ENCODE data around the gene OTUD7B.
"Not testable (repeated sequence)": the region's sequence is repeated elsewhere in the genome, so short reads cannot be mapped to it uniquely, and the experiment has no call there.

OTUD7B gene

GRCh38 chr1:150001415-150001814, 9.1 kb downstream of the OTUD7B start:
- DNase-seq: no peak

GRCh38 chr1:149997585-149998262, 12.8 kb downstream of the OTUD7B start:
- DNase-seq: no peak

GRCh38 chr1:149995927-149996326, 14.6 kb downstream of the OTUD7B start:
- DNase-seq: no peak

GRCh38 chr1:149993764-149994163, 16.8 kb downstream of the OTUD7B start:
- DNase-seq: no peak

- DNase-seq: no peak
Measured at GRCh38 chr1:149993181-149993580, 17.3 kb downstream of the OTUD7B start.

GRCh38 chr1:149987297-149987595, 23.3 kb downstream of the OTUD7B start:
- no peak for DNase-seq

- no peak for DNase-seq
Measured at GRCh38 chr1:149986486-149987296, 23.8 kb downstream of the OTUD7B start.

- DNase-seq: no peak
Measured at GRCh38 chr1:149979972-149980540, 30.5 kb downstream of the OTUD7B start.

- no peak for DNase-seq
Measured at GRCh38 chr1:149979245-149979971, 31.1 kb downstream of the OTUD7B start.

- DNase-seq: no peak
Measured at GRCh38 chr1:149978547-149979023, 31.9 kb downstream of the OTUD7B start.

- no peak for DNase-seq
Measured at GRCh38 chr1:149977345-149977744, 33.2 kb downstream of the OTUD7B start.

- no peak for DNase-seq
Measured at GRCh38 chr1:149972547-149972946, 38.0 kb downstream of the OTUD7B start.

GRCh38 chr1:149967646-149968045, 42.9 kb downstream of the OTUD7B start:
- DNase-seq: no peak

GRCh38 chr1:149967041-149967440, 43.5 kb downstream of the OTUD7B start:
- DNase-seq: no peak

GRCh38 chr1:149966405-149966804, 44.1 kb downstream of the OTUD7B start:
- no peak for DNase-seq

- DNase-seq: no peak
Measured at GRCh38 chr1:149965440-149965839, 45.1 kb downstream of the OTUD7B start.

GRCh38 chr1:149963358-149963757, 47.2 kb downstream of the OTUD7B start:
- no peak for DNase-seq

- no peak for DNase-seq
Measured at GRCh38 chr1:149962736-149963135, 47.8 kb downstream of the OTUD7B start.

GRCh38 chr1:149962039-149962647, 48.4 kb downstream of the OTUD7B start:
- DNase-seq: peak; percentile 42

GRCh38 chr1:149957548-149957947, 53.0 kb downstream of the OTUD7B start:
- DNase-seq: not testable (repeated sequence)

GRCh38 chr1:149949911-149950310, 60.6 kb downstream of the OTUD7B start:
- no peak for DNase-seq

- no peak for DNase-seq
Measured at GRCh38 chr1:149945206-149945605, 65.3 kb downstream of the OTUD7B start.

- no peak for DNase-seq
Measured at GRCh38 chr1:149942885-149943284, 67.6 kb downstream of the OTUD7B start.

Measured in activated T-cell treated with anti-CD3 and anti-CD28 coated beads for 4 hours (primary cell).